ENCODE results near the gene PAQR4. TPM values are rescaled to one million over a fixed set of nuclear protein-coding genes. Genes with fewer than 3 reads are reported as not detected.

Gene PAQR4
- total and polyA plus RNA-seq, 2 of the 13 experiments (the other 11 are each of a cell fraction or from before 2014, with no cell fraction given): 15.9 to 24.8 TPM

DNA sequence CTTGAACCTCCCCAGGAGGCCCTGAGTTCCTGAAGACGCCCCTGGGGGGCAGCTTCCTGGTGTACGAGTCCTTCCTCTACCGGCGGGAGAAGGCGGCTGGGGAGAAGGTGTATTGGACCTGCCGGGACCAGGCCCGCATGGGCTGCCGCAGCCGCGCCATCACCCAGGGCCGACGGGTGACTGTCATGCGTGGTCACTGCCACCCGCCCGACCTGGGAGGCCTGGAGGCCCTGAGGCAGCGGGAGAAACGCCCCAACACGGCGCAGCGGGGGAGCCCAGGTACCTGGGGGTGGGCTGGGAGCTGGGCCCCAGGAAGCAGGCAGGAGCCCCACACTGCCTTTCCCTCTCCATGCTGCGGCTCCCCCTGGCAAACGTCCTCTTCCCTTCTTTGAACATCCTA is 35.4 kb upstream of the PAQR4 start (continued):
- TF ChIP-seq, protein P1, sequence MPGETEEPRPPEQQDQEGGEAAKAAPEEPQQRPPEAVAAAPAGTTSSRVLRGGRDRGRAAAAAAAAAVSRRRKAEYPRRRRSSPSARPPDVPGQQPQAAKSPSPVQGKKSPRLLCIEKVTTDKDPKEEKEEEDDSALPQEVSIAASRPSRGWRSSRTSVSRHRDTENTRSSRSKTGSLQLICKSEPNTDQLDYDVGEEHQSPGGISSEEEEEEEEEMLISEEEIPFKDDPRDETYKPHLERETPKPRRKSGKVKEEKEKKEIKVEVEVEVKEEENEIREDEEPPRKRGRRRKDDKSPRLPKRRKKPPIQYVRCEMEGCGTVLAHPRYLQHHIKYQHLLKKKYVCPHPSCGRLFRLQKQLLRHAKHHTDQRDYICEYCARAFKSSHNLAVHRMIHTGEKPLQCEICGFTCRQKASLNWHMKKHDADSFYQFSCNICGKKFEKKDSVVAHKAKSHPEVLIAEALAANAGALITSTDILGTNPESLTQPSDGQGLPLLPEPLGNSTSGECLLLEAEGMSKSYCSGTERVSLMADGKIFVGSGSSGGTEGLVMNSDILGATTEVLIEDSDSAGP (CRISPR knock-in tag; IDR thresholded peaks at IDR 0.05; ENCODE audit: borderline replicate concordance): no peak
- no peak for TF ChIP-seq CCAR2 (optimal IDR thresholded peaks at IDR 0.05; ENCODE audit: low read depth, low read length)
- TF ChIP-seq, protein P2, sequence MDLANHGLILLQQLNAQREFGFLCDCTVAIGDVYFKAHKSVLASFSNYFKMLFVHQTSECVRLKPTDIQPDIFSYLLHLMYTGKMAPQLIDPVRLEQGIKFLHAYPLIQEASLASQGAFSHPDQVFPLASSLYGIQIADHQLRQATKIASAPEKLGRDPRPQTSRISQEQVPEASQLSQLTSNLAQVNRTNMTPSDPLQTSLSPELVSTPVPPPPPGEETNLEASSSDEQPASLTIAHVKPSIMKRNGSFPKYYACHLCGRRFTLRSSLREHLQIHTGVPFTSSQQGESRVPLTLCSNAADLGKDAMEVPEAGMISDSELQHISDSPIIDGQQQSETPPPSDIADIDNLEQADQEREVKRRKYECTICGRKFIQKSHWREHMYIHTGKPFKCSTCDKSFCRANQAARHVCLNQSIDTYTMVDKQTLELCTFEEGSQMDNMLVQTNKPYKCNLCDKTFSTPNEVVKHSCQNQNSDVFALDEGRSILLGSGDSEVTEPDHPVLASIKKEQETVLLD (CRISPR knock-in tag; IDR thresholded peaks at IDR 0.05; ENCODE audit: low read depth): no peak
- TF ChIP-seq PHF20 (CRISPR knock-in tag; IDR thresholded peaks at IDR 0.05): no peak
- no peak for TF ChIP-seq HES4 (CRISPR knock-in tag; IDR thresholded peaks at IDR 0.05; ENCODE audit: borderline replicate concordance)
- TF ChIP-seq SMARCE1 (IDR thresholded peaks at IDR 0.05; ENCODE audit: borderline replicate concordance): no peak
- TF ChIP-seq, protein P3, sequence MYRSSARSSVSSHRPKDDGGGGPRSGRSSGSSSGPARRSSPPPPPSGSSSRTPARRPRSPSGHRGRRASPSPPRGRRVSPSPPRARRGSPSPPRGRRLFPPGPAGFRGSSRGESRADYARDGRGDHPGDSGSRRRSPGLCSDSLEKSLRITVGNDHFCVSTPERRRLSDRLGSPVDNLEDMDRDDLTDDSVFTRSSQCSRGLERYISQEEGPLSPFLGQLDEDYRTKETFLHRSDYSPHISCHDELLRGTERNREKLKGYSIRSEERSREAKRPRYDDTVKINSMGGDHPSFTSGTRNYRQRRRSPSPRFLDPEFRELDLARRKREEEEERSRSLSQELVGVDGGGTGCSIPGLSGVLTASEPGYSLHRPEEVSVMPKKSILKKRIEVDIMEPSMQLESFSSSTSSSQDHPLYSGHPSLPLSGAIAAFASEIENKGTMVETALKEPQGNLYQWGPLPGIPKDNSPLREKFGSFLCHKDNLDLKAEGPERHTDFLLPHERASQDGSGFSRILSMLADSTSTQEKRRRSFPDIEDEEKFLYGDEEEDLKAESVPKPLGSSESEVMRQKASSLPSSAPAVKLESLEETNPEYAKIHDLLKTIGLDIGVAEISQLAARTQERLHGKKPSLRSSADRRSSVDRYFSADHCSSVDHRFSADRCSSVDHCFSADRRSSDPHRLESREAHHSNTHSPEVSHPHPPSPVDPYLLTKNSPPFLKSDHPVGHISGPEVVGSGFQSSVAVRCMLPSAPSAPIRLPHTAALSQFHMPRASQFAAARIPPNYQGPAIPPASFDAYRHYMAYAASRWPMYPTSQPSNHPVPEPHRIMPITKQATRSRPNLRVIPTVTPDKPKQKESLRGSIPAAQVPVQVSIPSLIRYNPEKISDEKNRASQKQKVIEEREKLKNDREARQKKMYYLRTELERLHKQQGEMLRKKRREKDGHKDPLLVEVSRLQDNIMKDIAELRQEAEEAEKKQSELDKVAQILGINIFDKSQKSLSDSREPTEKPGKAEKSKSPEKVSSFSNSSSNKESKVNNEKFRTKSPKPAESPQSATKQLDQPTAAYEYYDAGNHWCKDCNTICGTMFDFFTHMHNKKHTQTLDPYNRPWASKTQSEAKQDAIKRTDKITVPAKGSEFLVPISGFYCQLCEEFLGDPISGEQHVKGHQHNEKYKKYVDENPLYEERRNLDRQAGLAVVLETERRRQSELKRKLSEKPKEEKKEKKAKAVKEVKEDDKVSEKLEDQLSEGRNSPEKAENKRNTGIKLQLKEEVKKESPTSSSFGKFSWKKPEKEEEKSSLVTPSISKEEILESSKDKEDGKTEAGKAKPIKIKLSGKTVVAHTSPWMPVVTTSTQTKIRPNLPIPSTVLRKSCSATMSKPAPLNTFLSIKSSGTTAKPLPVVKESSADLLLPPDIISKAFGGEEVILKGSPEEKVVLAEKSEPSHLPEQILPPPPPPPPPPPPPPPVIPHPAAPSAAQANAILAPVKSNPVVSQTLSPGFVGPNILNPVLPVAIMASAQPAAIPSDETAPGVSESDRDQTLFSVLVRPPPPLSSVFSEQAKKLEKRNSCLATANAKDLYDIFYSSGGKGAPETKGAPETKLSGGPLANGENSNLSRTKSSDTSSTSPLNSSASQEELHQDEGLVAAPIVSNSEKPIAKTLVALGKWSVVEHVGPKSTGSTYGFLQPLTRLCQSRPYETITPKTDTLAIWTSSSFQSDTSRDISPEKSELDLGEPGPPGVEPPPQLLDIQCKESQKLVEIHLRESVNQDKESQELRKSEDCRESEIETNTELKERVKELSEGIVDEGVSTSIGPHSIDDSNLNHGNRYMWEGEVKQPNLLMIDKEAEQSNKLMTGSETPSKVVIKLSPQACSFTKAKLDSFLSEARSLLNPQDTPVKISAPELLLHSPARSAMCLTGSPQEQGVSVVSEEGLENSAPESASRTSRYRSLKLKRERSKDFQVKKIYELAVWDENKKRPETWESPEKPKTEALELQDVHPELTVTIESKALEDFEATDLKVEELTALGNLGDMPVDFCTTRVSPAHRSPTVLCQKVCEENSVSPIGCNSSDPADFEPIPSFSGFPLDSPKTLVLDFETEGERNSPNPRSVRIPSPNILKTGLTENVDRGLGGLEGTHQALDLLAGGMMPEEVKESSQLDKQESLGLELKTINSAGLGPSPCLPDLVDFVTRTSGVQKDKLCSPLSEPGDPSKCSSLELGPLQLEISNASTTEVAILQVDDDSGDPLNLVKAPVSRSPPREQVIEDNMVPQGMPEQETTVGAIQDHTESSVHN (CRISPR knock-in tag; IDR thresholded peaks at IDR 0.05): no peak
- TF ChIP-seq KMT2A (CRISPR knock-in tag; IDR thresholded peaks at IDR 0.05): no peak
- no peak for TF ChIP-seq ZNF724P (CRISPR knock-in tag; IDR thresholded peaks at IDR 0.05; ENCODE audit: borderline replicate concordance)
